Lower leg skin (tissue), 4 donors: ENCODE results near the gene TTC21A. TPM values are rescaled to one million over a fixed set of nuclear protein-coding genes. Genes with fewer than 3 reads are reported as not detected.

Experiments used
- DNase-seq, 2 donors: peaks; one replicate each; pipeline ENCODE4 v3.0.0-alpha.2; 2019; ENCODE audit warnings: low spot score in 2 of 2
- H3K4me3 ChIP-seq: fragments of 200-600 bp; sonication (generic); 2 replicates; pipeline ENCODE4 v1.5.1; 2017; ENCODE audit warnings: mild to moderate bottlenecking, low read depth; ENCODE audit not compliant: poor library complexity, severe bottlenecking
- CTCF ChIP-seq, 3 donors: fragments of 450-650 bp; IDR thresholded peaks; one replicate each; pipeline ENCODE4 v1.5.1; 2016; ENCODE audit warnings: antibody characterized with exemption in 3 of 3, mild to moderate bottlenecking in 3 of 3, moderate library complexity in 2 of 3
- POLR2A ChIP-seq, 2 donors: fragments of 450-650 bp; IDR thresholded peaks; one replicate each; pipeline ENCODE4 v1.6.1; 2016 to 2017; ENCODE audit warnings: antibody characterized with exemption in 2 of 2, mild to moderate bottlenecking in 1 of 2, moderate library complexity in 1 of 2
- WGBS, 2 donors: methylation state at CpG; one replicate each; pipeline ENCODE4 v1.1.5; 2018; 5-methylcytosine and 5-hydroxymethylcytosine counted together
- intact Hi-C: fragments of 100-400 bp; cut with DNase I; formaldehyde crosslinking; loops from one replicate; pipeline ENCODE4 v1.15.0; 2023; ENCODE audit warnings: low total_unique reads
- total RNA-seq, 4 donors: library from RNA; depleted of rRNA; stranded (reverse); fragments of >200 nt; gene quantifications; one replicate each; pipeline ENCODE4 v1.1.0, GENCODE V29; 2016

The TTC21A gene
- total RNA-seq, 4 donors from 2014 or later, result 2.7 to 5.6 (median 4.9) TPM

GRCh38 chr3:39121621-39122020 is 14.1 kb downstream of the TTC21A start:
- intact Hi-C loops, result no loop called here
- H3K4me3 ChIP-seq, result no peak overlapping the region
- DNase-seq, result no peak
- WGBS, 2 donors, result 91 to 97% methylated on average over 2 of the region's 2 CpGs
- TF ChIP-seq CTCF (IDR thresholded peaks at IDR 0.05) (no peak), POLR2A (IDR thresholded peaks at IDR 0.05) (no peak)

- DNase-seq, result no peak
- no peak for TF ChIP-seq POLR2A (IDR thresholded peaks at IDR 0.05)
- TF ChIP-seq CTCF (IDR thresholded peaks at IDR 0.05), result no peak
- WGBS, 2 donors, result 89 to 93% methylated on average over 1 of the region's 1 CpG
- no peak overlapping the region for H3K4me3 ChIP-seq
- intact Hi-C loops, result no loop called here
These were observed 15.3 kb downstream of the TTC21A start for GRCh38 chr3:39122813-39123212.

GRCh38 chr3:39124876-39125840 is 17.7 kb downstream of the TTC21A start:
- TF ChIP-seq CTCF (IDR thresholded peaks at IDR 0.05) (no peak), POLR2A (IDR thresholded peaks at IDR 0.05) (no peak)

GRCh38 chr3:39125841-39126500 is 18.5 kb downstream of the TTC21A start:
- DNase-seq, result no peak
- 63 to 65% methylated on average over 12 of the region's 12 CpGs for WGBS, 2 donors

More at GRCh38 chr3:39124876-39125840, 17.7 kb downstream of the TTC21A start:
- WGBS, 2 donors, result 79 to 85% methylated on average over 5 of the region's 5 CpGs
- DNase-seq, result no peak
- H3K4me3 ChIP-seq, result no peak overlapping the region
- intact Hi-C loops, result loop anchor here (5.0 kb wide), 1 partner anchor 167 kb away; no protein-coding TSS in a partner anchor

More at GRCh38 chr3:39125841-39126500, 18.5 kb downstream of the TTC21A start:
- H3K4me3 ChIP-seq, result no peak overlapping the region
- intact Hi-C loops, result loop anchor here (5.0 kb wide), 1 partner anchor 166 kb away; no protein-coding TSS in a partner anchor
- TF ChIP-seq POLR2A (IDR thresholded peaks at IDR 0.05) (no peak), CTCF (IDR thresholded peaks at IDR 0.05) (no peak)
